GM18870 (cell line): ENCODE data around the gene SCNN1B.
"Not testable (repeated sequence)": the region's sequence is repeated elsewhere in the genome, so short reads cannot be mapped to it uniquely, and the experiment has no call there.

ENCODE experiments used
- ATAC-seq: cut with Tn5 transposase; IDR thresholded peaks from one replicate; pipeline ENCODE4 v1.9.1; 2021; ENCODE audit warnings: moderate library complexity; ENCODE audit not compliant: unreplicated experiment

The SCNN1B gene

GRCh38 chr16:23378921-23379320 lies 76.8 kb downstream of the SCNN1B start:
- ATAC-seq = no peak

DNA sequence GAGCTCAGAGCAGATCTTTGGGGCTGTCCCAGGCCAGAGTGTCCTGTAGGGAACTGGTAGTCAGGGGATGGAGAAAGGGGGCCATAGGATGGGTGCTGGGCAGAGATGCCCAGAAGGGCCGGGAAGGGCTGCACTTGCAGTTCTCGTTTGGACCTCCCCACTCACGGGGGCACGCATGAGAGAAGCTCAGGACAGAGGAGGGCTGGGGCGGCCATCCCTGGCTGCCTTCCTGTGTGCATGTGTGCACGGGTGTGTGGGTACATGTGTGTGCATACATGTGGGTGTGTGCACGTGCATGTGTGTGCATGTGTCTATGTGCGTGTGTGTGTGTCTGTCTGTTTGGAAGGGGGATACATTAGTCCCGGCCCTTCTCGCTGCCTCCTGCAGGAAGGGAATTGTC lies 77.6 kb downstream of the SCNN1B start:
- ATAC-seq = no peak

DNA sequence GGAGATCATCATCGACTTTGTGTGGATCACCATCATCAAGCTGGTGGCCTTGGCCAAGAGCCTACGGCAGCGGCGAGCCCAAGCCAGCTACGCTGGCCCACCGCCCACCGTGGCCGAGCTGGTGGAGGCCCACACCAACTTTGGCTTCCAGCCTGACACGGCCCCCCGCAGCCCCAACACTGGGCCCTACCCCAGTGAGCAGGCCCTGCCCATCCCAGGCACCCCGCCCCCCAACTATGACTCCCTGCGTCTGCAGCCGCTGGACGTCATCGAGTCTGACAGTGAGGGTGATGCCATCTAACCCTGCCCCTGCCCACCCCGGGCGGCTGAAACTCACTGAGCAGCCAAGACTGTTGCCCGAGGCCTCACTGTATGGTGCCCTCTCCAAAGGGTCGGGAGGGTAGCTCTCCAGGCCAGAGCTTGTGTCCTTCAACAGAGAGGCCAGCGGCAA lies 78.4 kb downstream of the SCNN1B start:
- no peak for ATAC-seq

DNA sequence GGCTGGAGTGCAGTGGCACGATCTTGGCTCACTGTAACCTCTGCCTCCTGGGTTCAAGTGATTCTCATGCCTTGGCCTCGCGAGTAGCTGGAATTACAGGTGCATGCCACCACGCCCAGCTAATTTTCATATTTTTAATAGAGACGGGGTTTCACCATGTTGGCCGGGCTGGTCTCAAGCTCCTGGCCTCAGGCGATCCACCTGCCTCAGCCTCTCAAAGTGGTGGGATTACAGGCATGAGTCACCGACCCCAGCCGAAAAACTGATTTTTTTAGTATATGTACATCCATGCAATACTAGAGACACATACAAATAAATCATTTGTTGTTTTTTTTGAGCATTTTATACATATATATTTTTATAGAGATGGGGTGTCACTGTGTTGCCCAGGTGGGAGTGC lies 79.6 kb downstream of the SCNN1B start:
- not testable (repeated sequence) for ATAC-seq

DNA sequence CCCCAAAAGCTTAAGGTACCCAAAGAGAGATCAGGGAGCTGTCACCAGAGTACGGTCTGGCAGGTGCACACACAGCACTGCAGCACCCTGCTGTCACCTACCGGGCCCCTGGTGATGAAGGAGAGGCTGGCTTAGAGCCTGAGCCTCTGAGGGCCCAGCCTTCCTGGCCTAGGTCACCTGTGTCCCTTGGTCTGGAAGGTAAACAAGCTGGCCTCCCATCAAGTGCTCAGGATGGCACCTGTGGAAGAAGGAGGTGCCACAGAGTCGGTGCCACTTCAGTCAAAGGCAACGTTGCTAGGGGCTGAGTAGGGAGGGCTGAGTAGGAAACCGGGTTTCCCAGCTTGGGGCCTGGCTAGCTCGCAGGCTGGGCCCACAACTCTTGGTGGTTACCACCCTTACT lies 80.2 kb downstream of the SCNN1B start:
- no peak for ATAC-seq

- ATAC-seq = no peak
Observed at GRCh38 chr16:23383881-23384280, 81.8 kb downstream of the SCNN1B start.

DNA sequence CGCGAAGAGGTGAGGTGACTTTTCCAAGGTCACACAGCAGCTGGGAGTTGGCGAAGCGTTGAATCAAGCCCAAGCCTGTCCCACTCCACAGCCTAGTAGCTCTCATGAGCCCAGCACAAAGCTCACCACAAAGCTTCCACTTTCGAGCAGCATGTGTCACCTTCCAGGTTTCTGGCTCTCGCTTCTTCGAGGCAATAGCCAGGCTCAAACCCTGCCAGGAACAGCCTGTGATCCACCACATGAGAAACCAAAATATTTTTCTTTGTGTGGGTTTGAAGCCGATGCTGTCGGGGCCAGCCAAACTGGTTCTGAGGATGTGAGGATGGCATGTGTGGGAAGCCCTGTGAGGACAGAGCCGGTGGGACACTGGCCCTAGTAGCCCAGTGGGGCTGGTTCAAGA lies 82.8 kb downstream of the SCNN1B start:
- ATAC-seq = no peak

DNA sequence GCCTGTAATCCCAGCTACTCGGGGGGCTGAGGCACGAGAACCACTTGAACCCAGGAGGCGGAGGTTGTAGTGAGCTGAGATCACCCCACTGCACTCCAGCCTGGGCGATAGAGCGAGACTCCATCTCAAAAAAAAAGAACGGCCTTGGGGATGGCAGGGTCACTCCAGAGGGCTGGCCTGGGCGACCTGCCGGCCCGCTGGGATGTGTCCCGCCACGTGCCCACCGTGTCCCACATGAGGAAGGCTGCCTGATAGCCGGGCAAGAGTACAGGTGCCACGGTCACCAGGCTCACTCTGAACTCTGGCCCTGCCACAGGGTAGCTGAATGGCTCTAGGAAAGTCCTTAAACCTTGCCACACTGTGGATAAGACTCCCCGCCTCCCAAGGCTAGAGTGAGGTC lies 83.3 kb downstream of the SCNN1B start:
- no peak for ATAC-seq

GRCh38 chr16:23387666-23388065 lies 85.6 kb downstream of the SCNN1B start:
- ATAC-seq = no peak

DNA sequence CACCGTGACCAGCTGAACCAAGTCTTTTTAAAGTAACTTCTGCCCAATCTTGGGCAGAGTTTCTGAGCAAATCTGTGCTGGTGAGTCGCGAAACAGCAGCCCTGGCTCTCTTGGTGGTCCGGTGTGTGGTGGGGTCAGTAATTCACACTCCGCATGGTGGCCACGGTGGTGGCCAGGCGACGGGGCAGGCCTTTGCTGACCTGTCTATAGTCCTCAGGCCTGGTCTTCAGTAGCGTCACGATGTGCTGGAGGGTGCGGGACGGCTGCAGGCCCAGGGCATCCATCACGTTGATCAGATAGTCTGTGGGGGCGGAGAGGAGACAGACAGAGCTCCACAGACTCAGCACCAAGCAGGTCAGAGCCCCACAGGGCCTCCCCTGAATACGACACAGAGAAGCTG lies 86.7 kb downstream of the SCNN1B start:
- ATAC-seq = no peak

DNA sequence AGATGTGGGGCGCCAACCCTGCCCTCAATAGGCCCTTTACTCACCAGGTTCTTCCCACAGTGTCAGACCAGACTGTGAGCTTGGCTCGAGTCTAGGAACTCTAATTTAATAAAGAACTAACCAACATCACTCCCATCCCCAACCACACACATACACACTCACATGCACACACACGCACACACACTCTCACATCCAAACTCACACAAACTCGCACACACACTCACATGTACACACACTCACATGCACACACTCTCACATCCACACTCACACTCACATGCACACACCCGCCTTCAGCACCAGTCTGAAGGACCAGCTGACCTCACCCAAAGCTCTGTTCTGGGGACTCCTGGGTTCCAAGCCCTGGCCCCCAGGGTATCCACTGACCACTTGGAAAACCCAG lies 87.1 kb downstream of the SCNN1B start:
- ATAC-seq = no peak

GRCh38 chr16:23389936-23390335 lies 87.8 kb downstream of the SCNN1B start:
- not testable (repeated sequence) for ATAC-seq

DNA sequence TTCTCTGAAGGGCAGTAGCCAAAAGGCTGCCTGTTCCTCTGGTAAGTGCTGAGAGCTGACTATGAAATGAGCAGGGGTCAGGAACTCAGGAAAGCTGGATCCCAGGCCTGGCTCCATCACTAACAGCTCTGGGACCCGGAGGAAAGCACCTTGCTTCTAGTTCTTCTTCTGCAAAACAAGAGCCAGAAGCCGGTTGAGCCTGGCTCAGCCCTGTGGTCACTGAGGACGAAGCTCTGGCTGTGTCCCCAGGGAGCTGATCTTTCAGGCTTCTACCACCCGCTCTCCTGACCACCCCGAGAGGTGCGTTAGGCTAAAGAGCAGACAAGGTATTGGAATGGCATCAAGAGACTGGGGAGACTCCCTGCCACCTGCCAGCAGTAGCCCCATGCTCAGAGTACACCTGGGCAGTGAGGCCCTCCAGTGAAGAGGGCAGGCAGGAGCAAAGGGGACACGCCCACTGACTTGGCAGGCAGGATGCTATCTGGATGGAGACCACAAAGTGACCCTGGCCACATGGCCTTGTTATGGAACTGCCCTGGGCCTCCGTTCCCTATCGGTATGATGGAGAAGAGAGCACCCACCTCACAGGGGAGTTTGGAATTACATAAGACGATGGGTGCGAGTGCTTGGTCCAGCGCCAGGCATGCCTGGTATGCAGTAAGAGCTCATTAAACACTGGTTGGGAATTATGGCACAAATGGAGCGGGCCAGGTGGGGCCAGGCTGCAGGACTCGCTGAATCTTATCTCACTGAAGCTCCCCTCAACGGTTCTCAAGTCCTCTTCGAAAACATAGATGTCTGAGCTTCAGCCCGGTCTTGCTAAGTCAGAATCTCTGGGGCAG lies 89.5 kb downstream of the SCNN1B start:
- ATAC-seq = no peak

DNA sequence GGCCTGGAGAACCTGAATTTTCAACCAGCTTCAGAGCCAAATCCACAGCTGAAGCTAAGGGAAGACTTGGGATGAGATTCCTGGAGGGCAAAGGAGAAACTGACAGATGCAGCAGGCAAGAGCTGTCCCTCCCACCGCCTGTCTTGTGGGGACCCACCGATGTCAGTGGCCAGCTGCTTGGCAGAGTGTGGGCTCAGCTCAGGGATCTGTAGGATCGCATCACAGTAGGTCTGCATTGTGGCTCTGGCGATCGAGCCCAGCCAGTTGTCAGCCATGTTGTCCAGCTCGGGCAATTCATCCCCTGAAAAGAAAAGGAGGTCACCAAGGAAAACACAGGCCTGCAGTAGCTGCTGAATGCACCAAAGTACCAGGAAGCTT lies 90.1 kb downstream of the SCNN1B start:
- no peak for ATAC-seq

GRCh38 chr16:23394141-23394831 lies 92.2 kb downstream of the SCNN1B start:
- no peak for ATAC-seq

GRCh38 chr16:23395732-23396131 lies 93.6 kb downstream of the SCNN1B start:
- ATAC-seq = no peak

DNA sequence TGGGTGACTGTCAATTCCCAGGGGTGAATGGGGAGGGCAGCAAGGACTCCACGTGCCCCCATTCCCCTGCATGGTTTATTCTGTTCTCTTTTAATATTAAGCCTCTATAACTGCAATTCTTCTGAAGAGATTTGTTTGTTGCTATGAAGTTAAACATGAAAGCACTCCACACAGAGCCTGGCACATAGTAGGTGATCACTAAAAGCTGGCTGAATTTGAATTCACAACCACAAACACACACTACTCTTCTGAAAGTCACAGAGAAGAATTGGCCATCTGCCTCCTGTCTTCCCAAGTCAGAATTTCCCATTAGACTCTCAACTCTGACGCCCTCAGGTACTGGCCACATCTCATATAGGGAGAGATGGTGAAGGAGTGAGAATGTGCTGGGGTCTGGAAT lies 95.4 kb downstream of the SCNN1B start:
- ATAC-seq = no peak

- no peak for ATAC-seq
Observed at GRCh38 chr16:23398987-23399805, 97.1 kb downstream of the SCNN1B start.

- ATAC-seq = not testable (repeated sequence)
Observed at GRCh38 chr16:23400447-23400846, 98.3 kb downstream of the SCNN1B start.

GRCh38 chr16:23401139-23401538 lies 99.0 kb downstream of the SCNN1B start:
- no peak for ATAC-seq

DNA sequence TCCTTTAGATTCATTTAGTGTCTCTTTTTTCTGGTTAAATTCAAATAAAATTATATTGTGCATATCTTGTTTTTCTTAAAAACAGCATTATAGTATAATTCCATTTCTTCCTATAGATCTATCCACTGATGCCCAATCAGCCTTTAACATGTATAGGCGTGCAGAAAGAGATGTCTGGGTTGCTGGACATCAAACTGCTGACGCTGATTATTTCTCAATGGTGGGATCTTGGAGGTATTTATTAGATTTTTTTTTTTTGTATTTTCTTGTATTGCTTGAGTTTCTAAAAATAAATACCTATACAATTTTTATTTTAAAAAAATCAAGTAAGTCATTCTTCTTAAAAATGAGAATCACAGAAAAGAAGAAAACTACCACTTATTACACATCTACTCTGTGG lies 100.0 kb downstream of the SCNN1B start:
- no peak for ATAC-seq

GRCh38 chr16:23403547-23403946 lies 101.4 kb downstream of the SCNN1B start:
- no peak for ATAC-seq
